Activated CD8-positive, alpha-beta T cell treated with anti-CD3 and anti-CD28 coated beads for 36 hours (primary cell): ENCODE measurements around the gene KBTBD8. TPM values are rescaled to one million over a fixed set of nuclear protein-coding genes. Genes with fewer than 3 reads are reported as not detected.

Source experiments
- ATAC-seq: fragments of 200-7000 bp; cut with Tn5 transposase; one replicate; pipeline ENCODE4 v1.10.0; 2021; ENCODE audit warnings: mild to moderate bottlenecking, moderate library complexity
- CTCF ChIA-PET: fragments of 350-600 bp; sonication (Branson Sonifier 250); formaldehyde crosslinking; loops from one replicate; lab custom pipeline; 2021; ENCODE audit warnings: antibody characterized with exemption; lab: Charles Lee
- POLR2A ChIA-PET: fragments of 350-600 bp; sonication (Branson Sonifier 250); formaldehyde crosslinking; loops from one replicate; lab custom pipeline; 2021; ENCODE audit warnings: antibody characterized with exemption; lab: Charles Lee
- DNase-seq: peaks from one replicate; pipeline ENCODE4 v3.0.0-alpha.2; 2020
- H3K27ac Mint-ChIP-seq: one replicate; pipeline ENCODE4 v1.8.0; 2021; ENCODE audit warnings: mild to moderate bottlenecking, mixed read lengths
- H3K27me3 Mint-ChIP-seq: one replicate; pipeline ENCODE4 v1.8.0; 2021; ENCODE audit warnings: mixed read lengths
- H3K36me3 Mint-ChIP-seq: one replicate; pipeline ENCODE4 v1.8.0; 2021; ENCODE audit warnings: low read depth, mixed read lengths
- H3K4me1 Mint-ChIP-seq: one replicate; pipeline ENCODE4 v1.8.0; 2021; ENCODE audit warnings: low read depth, mixed read lengths
- H3K4me3 Mint-ChIP-seq: one replicate; pipeline ENCODE4 v1.8.0; 2021; ENCODE audit warnings: mild to moderate bottlenecking, moderate library complexity, mixed read lengths
- H3K9me3 Mint-ChIP-seq: one replicate; pipeline ENCODE4 v1.8.0; 2021; ENCODE audit warnings: mixed read lengths
- intact Hi-C: fragments of 100-400 bp; cut with micrococcal nuclease; formaldehyde crosslinking; loops from one replicate; pipeline ENCODE4 v1.10.0; 2022
- total RNA-seq, 2 experiments: library from RNA; stranded (reverse); gene quantifications; one replicate each; pipeline ENCODE4 v1.2.3, GENCODE V29; 2021
- TF ChIP-seq, protein P1 (sequence below): fragments of 200-600 bp; IDR thresholded peaks from one replicate; pipeline ENCODE4 v1.8.0; 2022; ENCODE audit warnings: antibody characterized with exemption, mild to moderate bottlenecking

Gene KBTBD8
- total RNA-seq, 2 experiments from 2014 or later: 10.9 to 11.1 TPM

GRCh38 chr3:67047051-67047450, 48.9 kb downstream of the KBTBD8 start:
- Mint-ChIP-seq H3K27me3 (peaks cover 4% of the 10 kb centered on the region), H3K4me3 (no peak overlapping the region), H3K36me3 (no peaks in the 10 kb centered on the region), H3K27ac (no peak overlapping the region), H3K4me1 (peaks cover 5% of the 10 kb centered on the region), H3K9me3 (peaks cover 2% of the 10 kb centered on the region)
- DNase-seq (no peak), ATAC-seq (no peak)
- ChIA-PET CTCF (interaction anchor here (0.7 to 2.2 kb wide), 3 partner anchors 67 to 109 kb away, joined by 3 to 7 read pairs (median 5); no protein-coding TSS in a partner anchor), POLR2A (no interaction called here)
- TF ChIP-seq, protein P1, sequence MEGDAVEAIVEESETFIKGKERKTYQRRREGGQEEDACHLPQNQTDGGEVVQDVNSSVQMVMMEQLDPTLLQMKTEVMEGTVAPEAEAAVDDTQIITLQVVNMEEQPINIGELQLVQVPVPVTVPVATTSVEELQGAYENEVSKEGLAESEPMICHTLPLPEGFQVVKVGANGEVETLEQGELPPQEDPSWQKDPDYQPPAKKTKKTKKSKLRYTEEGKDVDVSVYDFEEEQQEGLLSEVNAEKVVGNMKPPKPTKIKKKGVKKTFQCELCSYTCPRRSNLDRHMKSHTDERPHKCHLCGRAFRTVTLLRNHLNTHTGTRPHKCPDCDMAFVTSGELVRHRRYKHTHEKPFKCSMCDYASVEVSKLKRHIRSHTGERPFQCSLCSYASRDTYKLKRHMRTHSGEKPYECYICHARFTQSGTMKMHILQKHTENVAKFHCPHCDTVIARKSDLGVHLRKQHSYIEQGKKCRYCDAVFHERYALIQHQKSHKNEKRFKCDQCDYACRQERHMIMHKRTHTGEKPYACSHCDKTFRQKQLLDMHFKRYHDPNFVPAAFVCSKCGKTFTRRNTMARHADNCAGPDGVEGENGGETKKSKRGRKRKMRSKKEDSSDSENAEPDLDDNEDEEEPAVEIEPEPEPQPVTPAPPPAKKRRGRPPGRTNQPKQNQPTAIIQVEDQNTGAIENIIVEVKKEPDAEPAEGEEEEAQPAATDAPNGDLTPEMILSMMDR: no peak
- intact Hi-C loops: no loop called here

- DNase-seq (no peak), ATAC-seq (no peak)
- intact Hi-C loops: no loop called here
- H3K36me3 Mint-ChIP-seq: no peaks in the 10 kb centered on the region
- no peak overlapping the region for H3K4me3 Mint-ChIP-seq
- CTCF ChIA-PET: no interaction called here
- POLR2A ChIA-PET: no interaction called here
- peaks cover 6% of the 10 kb centered on the region for H3K9me3 Mint-ChIP-seq
- TF ChIP-seq, protein P1: no peak
- no peak overlapping the region for H3K27ac Mint-ChIP-seq
- H3K27me3 Mint-ChIP-seq: peaks cover 4% of the 10 kb centered on the region
- peaks cover 5% of the 10 kb centered on the region for H3K4me1 Mint-ChIP-seq
Measured at GRCh38 chr3:67048067-67048714, 50.1 kb downstream of the KBTBD8 start.

DNA sequence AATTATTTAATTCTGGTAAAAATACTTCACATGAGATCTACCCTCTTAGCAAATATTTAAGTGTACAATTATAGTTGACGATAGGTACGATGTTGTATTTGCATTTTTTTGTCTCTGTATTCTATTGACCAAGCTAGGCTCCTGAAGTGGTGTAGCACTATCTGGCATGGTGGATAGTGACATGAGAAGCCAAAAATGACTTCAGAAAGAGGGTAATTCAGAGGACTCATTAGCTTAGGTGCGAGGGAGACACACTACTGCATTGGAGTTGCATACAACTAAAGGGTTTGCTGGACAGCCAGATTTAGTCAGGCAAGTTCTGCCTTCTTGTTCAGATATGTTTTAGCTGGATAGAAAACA, 50.6 kb downstream of the KBTBD8 start:
- Mint-ChIP-seq H3K27ac (no peak overlapping the region), H3K4me3 (no peak overlapping the region), H3K4me1 (peaks cover 5% of the 10 kb centered on the region), H3K27me3 (peaks cover 4% of the 10 kb centered on the region), H3K9me3 (peaks cover 6% of the 10 kb centered on the region), H3K36me3 (no peaks in the 10 kb centered on the region)
- intact Hi-C loops: no loop called here
- DNase-seq (no peak), ATAC-seq (no peak)
- CTCF ChIA-PET: no interaction called here
- TF ChIP-seq, protein P1: no peak
- POLR2A ChIA-PET: no interaction called here

DNA sequence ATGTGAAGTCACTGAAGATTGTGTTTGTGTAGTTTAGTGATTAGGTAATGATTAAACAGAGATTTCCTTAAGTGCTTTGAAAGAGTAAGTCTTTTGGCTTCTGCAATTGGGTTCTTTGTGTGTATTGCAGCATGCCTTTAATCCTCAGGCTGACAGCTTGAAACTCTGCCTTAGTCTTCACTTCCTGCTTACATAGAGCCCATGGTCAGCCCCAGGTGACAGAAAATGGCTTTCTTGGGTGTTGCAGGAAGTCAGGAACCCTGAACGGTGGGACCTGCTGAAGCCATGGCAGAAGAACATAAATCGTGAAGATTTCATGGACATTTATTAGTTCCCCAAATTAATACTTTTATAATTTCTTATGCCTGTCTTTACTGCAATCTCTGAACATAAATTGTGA, 61.3 kb downstream of the KBTBD8 start:
- peaks cover 6% of the 10 kb centered on the region for H3K9me3 Mint-ChIP-seq
- ATAC-seq (no peak), DNase-seq (no peak)
- intact Hi-C loops: no loop called here
- ChIA-PET POLR2A (no interaction called here), CTCF (no interaction called here)
- no peak overlapping the region for H3K27ac Mint-ChIP-seq
- H3K27me3 Mint-ChIP-seq: peaks cover 7% of the 10 kb centered on the region
- TF ChIP-seq, protein P1: no peak
- H3K4me1 Mint-ChIP-seq: no peaks in the 10 kb centered on the region
- H3K36me3 Mint-ChIP-seq: peaks cover 3% of the 10 kb centered on the region
- no peak overlapping the region for H3K4me3 Mint-ChIP-seq
